ENCODE data around the gene RET.

The RET gene

GRCh38 chr10:43062402-43063160 is 14.3 kb upstream of the RET start:
- no peak for DNase-seq (ENCODE audit: low read depth in 2 of 2)

- no peak for DNase-seq (ENCODE audit: low read depth in 2 of 2)
Observed at GRCh38 chr10:43064331-43065075, 12.4 kb upstream of the RET start.

GRCh38 chr10:43065234-43065633 is 11.6 kb upstream of the RET start:
- DNase-seq (ENCODE audit: low read depth in 2 of 2), result no peak

GRCh38 chr10:43065761-43066160 is 11.1 kb upstream of the RET start:
- no peak for DNase-seq (ENCODE audit: low read depth in 2 of 2)

- no peak for DNase-seq (ENCODE audit: low read depth in 2 of 2)
Observed at GRCh38 chr10:43066481-43066880, 10.4 kb upstream of the RET start.

GRCh38 chr10:43067391-43068135 is 9.3 kb upstream of the RET start:
- DNase-seq (ENCODE audit: low read depth in 2 of 2), result no peak

GRCh38 chr10:43068136-43068395 is 8.8 kb upstream of the RET start:
- no peak for DNase-seq (ENCODE audit: low read depth in 2 of 2)

GRCh38 chr10:43068471-43069210 is 8.2 kb upstream of the RET start:
- DNase-seq (ENCODE audit: low read depth in 2 of 2), result no peak

GRCh38 chr10:43069211-43069515 is 7.7 kb upstream of the RET start:
- no peak for DNase-seq (ENCODE audit: low read depth in 2 of 2)

- DNase-seq (ENCODE audit: low read depth in 2 of 2), result no peak
Observed at GRCh38 chr10:43069579-43069978, 7.3 kb upstream of the RET start.

GRCh38 chr10:43070121-43071085 is 6.5 kb upstream of the RET start:
- DNase-seq (ENCODE audit: low read depth in 2 of 2), result no peak

GRCh38 chr10:43071865-43072650 is 4.8 kb upstream of the RET start:
- DNase-seq (ENCODE audit: low read depth in 2 of 2), result no peak

GRCh38 chr10:43073191-43073590 is 3.7 kb upstream of the RET start:
- DNase-seq (ENCODE audit: low read depth in 2 of 2), result no peak

GRCh38 chr10:43073721-43074120 is 3.1 kb upstream of the RET start:
- DNase-seq (ENCODE audit: low read depth in 2 of 2), result no peak

- DNase-seq (ENCODE audit: low read depth in 2 of 2), result no peak
Observed at GRCh38 chr10:43074409-43074808, 2.5 kb upstream of the RET start.

- DNase-seq (ENCODE audit: low read depth in 2 of 2), result no peak
Observed at GRCh38 chr10:43074827-43075611, 1.9 kb upstream of the RET start.

- no peak for DNase-seq (ENCODE audit: low read depth in 2 of 2)
Observed at GRCh38 chr10:43075612-43076003, 1.3 kb upstream of the RET start.

- no peak for DNase-seq (ENCODE audit: low read depth in 2 of 2)
Observed at GRCh38 chr10:43076311-43076875, 476 bp upstream of the RET start.

- no peak for DNase-seq (ENCODE audit: low read depth in 2 of 2)
Observed at GRCh38 chr10:43077421-43078171, 727 bp downstream of the RET start.
